Keratinocyte (primary cell): Measurements from ENCODE around the gene ATCAY. TPM values are rescaled to one million over a fixed set of nuclear protein-coding genes. Genes with fewer than 3 reads are reported as not detected.
"Not testable (repeated sequence)": the region's sequence is repeated elsewhere in the genome, so short reads cannot be mapped to it uniquely, and the experiment has no call there.

ENCODE experiments used
- DNase-seq: peaks from one replicate; pipeline ENCODE4 v3.0.0-alpha.2; 2011; ENCODE audit warnings: low read depth, missing footprints, low spot score
- FAIRE-seq: peaks from 2 replicates; lab custom pipeline; 2011; peaks lifted over from hg19 to GRCh38; lab: Jason Lieb, UNC
- H2AFZ ChIP-seq: 2 replicates; pipeline ENCODE4 v1.6.0; 2012; ENCODE audit warnings: low read length, control low read depth, inconsistent platforms; ENCODE audit not compliant: control insufficient read depth
- H3K27ac ChIP-seq: 2 replicates; pipeline ENCODE4 v1.5.1; 2011; ENCODE audit warnings: low read length; ENCODE audit not compliant: control insufficient read depth, insufficient read depth
- H3K27me3 ChIP-seq: 3 replicates; pipeline ENCODE4 v1.6.0; 2011; ENCODE audit warnings: low read length; ENCODE audit not compliant: control insufficient read depth, insufficient read depth; ENCODE audit errors: extremely low read depth
- H3K36me3 ChIP-seq, 2 experiments: 2 replicates in 1 of 2; 3 replicates in 1 of 2; pipeline ENCODE4 v1.5.1; 2011; ENCODE audit warnings: low read length in 2 of 2, mild to moderate bottlenecking in 1 of 2; ENCODE audit not compliant: control insufficient read depth in 2 of 2, insufficient read depth in 2 of 2; ENCODE audit errors: extremely low read depth in 1 of 2
- H3K4me1 ChIP-seq: 3 replicates; pipeline ENCODE4 v1.5.1; 2011; ENCODE audit warnings: low read length; ENCODE audit not compliant: control insufficient read depth, insufficient read depth; ENCODE audit errors: extremely low read depth
- H3K4me2 ChIP-seq: 3 replicates; pipeline ENCODE4 v1.6.0; 2011; ENCODE audit warnings: low read depth, low read length; ENCODE audit not compliant: control insufficient read depth, insufficient read depth; ENCODE audit errors: extremely low read depth
- H3K4me3 ChIP-seq, 3 experiments: fragments of 200-600 bp in 1 of 3; sonication (generic) in 1 of 3; 2 replicates in 2 of 3; 3 replicates in 1 of 3; pipeline ENCODE4 v1.5.1; 2011 to 2016; ENCODE audit warnings: low read length in 3 of 3, mild to moderate bottlenecking in 3 of 3, control low read depth in 2 of 3, inconsistent platforms in 1 of 3, low read depth in 1 of 3, mixed read lengths in 1 of 3, mixed run types in 1 of 3, moderate library complexity in 1 of 3; ENCODE audit not compliant: control insufficient read depth in 2 of 3, insufficient read depth in 2 of 3; ENCODE audit errors: extremely low read depth in 1 of 3
- H3K79me2 ChIP-seq: 2 replicates; pipeline ENCODE4 v1.6.0; 2012; ENCODE audit warnings: low read length; ENCODE audit not compliant: control insufficient read depth, insufficient read depth
- H3K9ac ChIP-seq: 3 replicates; pipeline ENCODE4 v1.6.0; 2011; ENCODE audit warnings: low read length; ENCODE audit not compliant: control insufficient read depth, insufficient read depth; ENCODE audit errors: extremely low read depth
- H3K9me1 ChIP-seq: 3 replicates; pipeline ENCODE4 v1.6.0; 2011; ENCODE audit warnings: low read length; ENCODE audit not compliant: control insufficient read depth, insufficient read depth; ENCODE audit errors: extremely low read depth
- H3K9me3 ChIP-seq: 2 replicates; pipeline ENCODE4 v1.5.1; 2012; ENCODE audit warnings: low read depth, low read length; ENCODE audit not compliant: control insufficient read depth
- H4K20me1 ChIP-seq: 3 replicates; pipeline ENCODE4 v1.6.0; 2011; ENCODE audit warnings: low read length; ENCODE audit not compliant: control insufficient read depth, insufficient read depth; ENCODE audit errors: extremely low read depth
- CTCF ChIP-seq, 3 experiments: IDR thresholded peaks in 1 of 3; conservative IDR thresholded peaks in 1 of 3; optimal IDR thresholded peaks in 1 of 3; 2 replicates in 2 of 3; 3 replicates in 1 of 3; pipeline versions ENCODE3 to v1.5.1; 2011; ENCODE audit warnings: low read length in 3 of 3, mild to moderate bottlenecking in 3 of 3, moderate library complexity in 2 of 3, control low read depth in 1 of 3, inconsistent platforms in 1 of 3; ENCODE audit not compliant: insufficient read depth in 2 of 3; ENCODE audit errors: extremely low read depth in 1 of 3
- EZH2 ChIP-seq: IDR thresholded peaks from one replicate; pipeline ENCODE4 v1.6.1; 2012; ENCODE audit warnings: inconsistent platforms, mild to moderate bottlenecking, low read length, moderate library complexity
- dilution Hi-C: fragments of 300-500 bp; cut with MboI; formaldehyde crosslinking; loops from one replicate; pipeline ENCODE4 v1.7.0; 2020; ENCODE audit warnings: low sequenced_read_pairs; ENCODE audit not compliant: extremely low pct_ligation_motif_present
- polyA plus RNA-seq, 5 experiments: library from polyadenylated mRNA; depleted of rRNA in 3 of 5; stranded (reverse) in 3 of 5; stranded (forward) in 1 of 5; unstranded in 1 of 5; fragments of >200 nt; gene quantifications; 1 replicate in 1 of 5; 2 replicates in 3 of 5; 3 replicates in 1 of 5; pipeline versions ENCODE4 v1.2.1 to v1.2.3, GENCODE V29; 2011 to 2012; ENCODE audit warnings: missing spikeins in 2 of 5, low read depth in 1 of 5, low replicate concordance in 1 of 5

ATCAY gene
- polyA plus RNA-seq, 1 donor (not counting 4 experiments of a cell fraction or from before 2014, with no cell fraction given): not detected

DNA sequence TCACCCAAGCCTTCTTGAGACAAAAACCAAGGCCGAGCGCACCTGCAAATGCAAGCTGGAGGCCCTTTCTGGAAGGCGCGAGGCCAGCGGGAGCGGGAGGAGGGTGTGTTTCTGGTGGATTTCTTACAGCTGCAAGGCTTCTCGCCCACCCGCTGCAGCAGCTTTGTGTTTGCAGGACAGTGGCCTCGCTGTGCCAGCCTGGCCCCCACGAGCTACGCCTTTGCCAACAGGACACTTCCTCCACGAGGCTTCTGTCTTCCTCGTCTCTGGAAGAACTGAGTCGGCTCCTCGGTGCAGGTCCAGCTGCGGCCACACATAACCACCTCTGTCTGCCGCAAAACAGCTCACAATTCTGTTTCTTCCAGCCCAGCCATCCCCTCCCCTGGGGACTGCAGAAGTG, 10.1 kb downstream of the ATCAY start:
- Histone ChIP-seq H3K9me3 (no peaks in the 10 kb centered on the region), H3K4me3 (no peak overlapping the region), H3K4me2 (no peak overlapping the region), H3K79me2 (no peaks in the 10 kb centered on the region), H3K9me1 (no peaks in the 10 kb centered on the region), H3K4me1 (no peaks in the 10 kb centered on the region), H3K9ac (no peak overlapping the region), H3K36me3 (no peaks in the 10 kb centered on the region), H3K27ac (no peak overlapping the region), H2AFZ (no peak overlapping the region), H3K27me3 (no peaks in the 10 kb centered on the region), H4K20me1 (peaks cover 3% of the 10 kb centered on the region)
- DNase-seq: no peak
- FAIRE-seq: no peak
- dilution Hi-C loops: no loop called here
- TF ChIP-seq CTCF (optimal IDR thresholded peaks at IDR 0.05 in 1 of 3, IDR thresholded peaks at IDR 0.05 in 1 of 3, conservative IDR thresholded peaks at IDR 0.05 in 1 of 3; ENCODE audit: extremely low read depth in 1 of 3, insufficient read depth in 2 of 3, low read length in 3 of 3) (no peak), EZH2 (no peak)

DNA sequence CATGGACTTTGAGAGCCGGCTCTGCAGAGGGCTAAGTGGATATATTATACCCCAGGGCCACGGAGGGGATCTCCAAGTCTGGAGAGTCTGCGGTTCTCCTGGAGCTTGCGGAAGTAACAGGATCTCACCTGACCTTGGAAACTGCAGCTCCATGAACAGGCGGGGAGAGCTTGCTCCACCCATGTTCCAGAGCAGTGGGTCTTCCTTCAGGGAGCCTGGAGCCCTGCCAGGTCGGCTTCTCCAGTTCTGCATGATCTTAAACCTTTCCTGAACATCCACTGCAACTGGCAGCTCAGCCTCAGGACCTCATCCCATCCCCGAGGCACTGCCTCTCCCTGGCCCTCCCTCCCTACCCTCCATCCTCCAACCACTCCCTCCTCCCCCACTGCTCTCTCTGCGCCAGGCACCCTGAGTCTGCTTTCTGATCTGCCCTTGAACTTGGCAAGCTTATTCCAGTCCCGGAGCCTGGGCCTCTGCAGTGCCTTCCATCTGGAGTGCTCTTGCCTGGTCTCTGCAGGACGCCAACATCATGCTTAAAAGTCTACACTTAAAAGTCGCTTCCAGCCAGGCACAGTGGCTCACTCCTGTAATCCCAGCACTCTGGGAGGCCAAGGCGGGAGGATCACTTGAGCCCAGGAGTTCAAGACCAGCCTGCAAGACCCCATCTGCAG, 13.2 kb downstream of the ATCAY start:
- no peak overlapping the region for H3K27ac ChIP-seq
- no peaks in the 10 kb centered on the region for H3K79me2 ChIP-seq
- no peak overlapping the region for H2AFZ ChIP-seq
- H3K4me2 ChIP-seq: no peak overlapping the region
- FAIRE-seq (no peak), DNase-seq (no peak)
- no peak overlapping the region for H3K9ac ChIP-seq
- peaks cover 2% of the 10 kb centered on the region for H3K9me3 ChIP-seq
- peaks cover 3% of the 10 kb centered on the region for H4K20me1 ChIP-seq
- H3K36me3 ChIP-seq: no peaks in the 10 kb centered on the region
- dilution Hi-C loops: no loop called here
- TF ChIP-seq EZH2: no peak
- no peak for TF ChIP-seq CTCF (optimal IDR thresholded peaks at IDR 0.05 in 1 of 3, IDR thresholded peaks at IDR 0.05 in 1 of 3, conservative IDR thresholded peaks at IDR 0.05 in 1 of 3; ENCODE audit: extremely low read depth in 1 of 3, insufficient read depth in 2 of 3, low read length in 3 of 3)
- no peak overlapping the region for H3K4me3 ChIP-seq
- H3K9me1 ChIP-seq: no peaks in the 10 kb centered on the region
- no peaks in the 10 kb centered on the region for H3K27me3 ChIP-seq
- no peaks in the 10 kb centered on the region for H3K4me1 ChIP-seq

DNA sequence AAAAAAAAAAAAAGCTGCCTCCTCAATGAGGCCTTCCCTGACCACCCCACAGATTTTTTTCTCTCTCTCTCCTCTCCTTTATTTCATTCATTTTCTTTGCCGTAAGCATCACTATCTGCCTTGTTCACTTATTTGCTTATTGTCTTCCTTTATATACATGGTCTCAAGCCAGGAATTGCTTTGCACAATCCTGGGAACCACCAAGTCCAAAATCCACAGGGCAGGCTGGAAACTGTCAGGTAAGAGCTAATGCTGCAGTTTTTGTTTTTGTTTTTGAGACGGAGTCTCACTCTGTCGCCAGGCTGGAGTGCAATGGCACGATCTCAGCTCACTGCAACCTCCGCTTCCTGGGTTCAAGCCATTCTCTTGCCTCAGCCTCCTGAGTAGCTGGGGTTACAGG, 14.5 kb downstream of the ATCAY start:
- H3K4me3 ChIP-seq, H3K36me3 ChIP-seq, DNase-seq, H3K4me2 ChIP-seq, H3K9me3 ChIP-seq, dilution Hi-C loops, FAIRE-seq, H2AFZ ChIP-seq, H3K9me1 ChIP-seq, H3K27me3 ChIP-seq, H3K9ac ChIP-seq, H3K4me1 ChIP-seq, H4K20me1 ChIP-seq, H3K27ac ChIP-seq, H3K79me2 ChIP-seq: not testable (repeated sequence)
